Prostate gland (tissue), 2 donors: ENCODE measurements around the gene CSF2.

Source experiments
- CTCF ChIP-seq, 4 experiments: fragments of 200-600 bp in 2 of 4; fragments of 450-650 bp in 2 of 4; sonication (generic) in 2 of 4; IDR thresholded peaks; 1 replicate in 3 of 4; 2 replicates in 1 of 4; pipeline ENCODE4 v1.5.1; 2016 to 2019; ENCODE audit warnings: antibody characterized with exemption in 4 of 4, mild to moderate bottlenecking in 2 of 4, moderate library complexity in 2 of 4
- POLR2A ChIP-seq: fragments of 450-650 bp; IDR thresholded peaks from one replicate; pipeline ENCODE4 v1.6.1; 2016; ENCODE audit warnings: antibody characterized with exemption, mild to moderate bottlenecking
- POLR2AphosphoS5 ChIP-seq: sonication (generic); formaldehyde crosslinking; IDR thresholded peaks from one replicate; pipeline ENCODE4 v1.6.1; 2017; ENCODE audit warnings: antibody characterized with exemption

- TF ChIP-seq POLR2A (no peak), CTCF (IDR thresholded peaks at IDR 0.05) (no peak), POLR2AphosphoS5 (no peak)
Observed at GRCh38 chr5:132070460-132071337, 2.9 kb upstream of the CSF2 start.
